ENCODE data around the gene SIPA1.

DNA sequence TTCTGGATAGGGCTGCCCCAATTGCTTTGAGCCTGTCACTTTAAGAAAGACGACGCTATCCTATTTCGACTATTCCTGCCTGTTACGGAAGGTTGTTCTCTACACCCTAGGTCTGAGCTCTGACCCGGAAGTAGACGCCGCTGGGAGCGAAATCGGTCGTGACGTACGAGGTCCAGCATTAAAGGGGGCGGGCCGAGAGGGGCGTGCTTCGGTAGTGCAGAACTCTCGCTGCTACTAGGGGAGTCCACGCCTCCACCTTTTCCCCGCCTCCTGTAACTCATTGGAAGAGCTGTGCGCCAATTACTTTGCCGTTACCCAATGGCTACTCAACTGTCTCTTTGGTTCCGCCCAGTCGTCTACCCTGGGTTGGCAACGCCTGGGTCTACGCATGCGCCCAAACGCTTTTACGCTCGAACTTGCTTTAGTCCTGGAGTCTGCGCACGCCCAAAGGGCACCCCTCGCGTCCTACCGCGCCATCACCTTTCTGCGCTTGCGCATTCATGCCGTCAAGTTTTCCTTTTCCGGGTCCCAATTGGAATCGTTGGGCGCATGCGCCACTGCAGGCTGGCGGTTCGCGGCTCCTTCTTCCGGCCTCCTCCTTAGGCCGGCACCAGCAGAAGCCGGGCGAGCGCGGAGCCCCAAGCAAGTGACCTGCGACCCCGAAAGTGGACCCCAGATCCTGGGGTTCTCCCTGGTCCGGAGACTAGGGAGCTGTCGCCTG, 22.5 kb upstream of the SIPA1 start, which contains the start of gene PCNX3:
- TF ChIP-seq, protein P1, sequence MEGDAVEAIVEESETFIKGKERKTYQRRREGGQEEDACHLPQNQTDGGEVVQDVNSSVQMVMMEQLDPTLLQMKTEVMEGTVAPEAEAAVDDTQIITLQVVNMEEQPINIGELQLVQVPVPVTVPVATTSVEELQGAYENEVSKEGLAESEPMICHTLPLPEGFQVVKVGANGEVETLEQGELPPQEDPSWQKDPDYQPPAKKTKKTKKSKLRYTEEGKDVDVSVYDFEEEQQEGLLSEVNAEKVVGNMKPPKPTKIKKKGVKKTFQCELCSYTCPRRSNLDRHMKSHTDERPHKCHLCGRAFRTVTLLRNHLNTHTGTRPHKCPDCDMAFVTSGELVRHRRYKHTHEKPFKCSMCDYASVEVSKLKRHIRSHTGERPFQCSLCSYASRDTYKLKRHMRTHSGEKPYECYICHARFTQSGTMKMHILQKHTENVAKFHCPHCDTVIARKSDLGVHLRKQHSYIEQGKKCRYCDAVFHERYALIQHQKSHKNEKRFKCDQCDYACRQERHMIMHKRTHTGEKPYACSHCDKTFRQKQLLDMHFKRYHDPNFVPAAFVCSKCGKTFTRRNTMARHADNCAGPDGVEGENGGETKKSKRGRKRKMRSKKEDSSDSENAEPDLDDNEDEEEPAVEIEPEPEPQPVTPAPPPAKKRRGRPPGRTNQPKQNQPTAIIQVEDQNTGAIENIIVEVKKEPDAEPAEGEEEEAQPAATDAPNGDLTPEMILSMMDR (IDR thresholded peaks at IDR 0.05; ENCODE audit: control extremely low read depth in 1 of 3, insufficient read depth in 1 of 3, low read depth in 1 of 3, low read length in 3 of 3) = no peak
- TF ChIP-seq SIN3A (conservative IDR thresholded peaks at IDR 0.05 in 1 of 2, IDR thresholded peaks at IDR 0.05 in 1 of 2; ENCODE audit: low read depth in 1 of 2, low read length in 2 of 2) (peak; percentile 84 to 88), POLR2A (IDR thresholded peaks at IDR 0.05; ENCODE audit: control extremely low read depth in 1 of 2, low read depth in 2 of 2, low read length in 2 of 2) (0 out of 3 replicates have a peak, but pooled peaks of 1 of the 2 experiments have one; percentile 49), RAD21 (IDR thresholded peaks at IDR 0.05 in 1 of 2, conservative IDR thresholded peaks at IDR 0.05 in 1 of 2; ENCODE audit: low read depth in 2 of 2, low read length in 2 of 2) (no peak), EZH2 (IDR thresholded peaks at IDR 0.05; ENCODE audit: low read depth, low read length, severe bottlenecking) (no peak), HDAC2 (IDR thresholded peaks at IDR 0.05; ENCODE audit: borderline replicate concordance in 1 of 2, low read depth in 2 of 2, low read length in 2 of 2) (peak in 1 of 2 experiments; percentile 54; a peak in 1 of 4 replicates), BCL11A (IDR thresholded peaks at IDR 0.05; ENCODE audit: low read depth in 2 of 2, low read length in 2 of 2) (no peak), CHD2 (IDR thresholded peaks at IDR 0.05; ENCODE audit: low read length) (peak; percentile 94)
- TF ChIP-seq, protein P2, sequence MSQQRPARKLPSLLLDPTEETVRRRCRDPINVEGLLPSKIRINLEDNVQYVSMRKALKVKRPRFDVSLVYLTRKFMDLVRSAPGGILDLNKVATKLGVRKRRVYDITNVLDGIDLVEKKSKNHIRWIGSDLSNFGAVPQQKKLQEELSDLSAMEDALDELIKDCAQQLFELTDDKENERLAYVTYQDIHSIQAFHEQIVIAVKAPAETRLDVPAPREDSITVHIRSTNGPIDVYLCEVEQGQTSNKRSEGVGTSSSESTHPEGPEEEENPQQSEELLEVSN (IDR thresholded peaks at IDR 0.05) = no peak

All from H1 (cell line).